PC-9 (cell line): Measurements from ENCODE around the gene CACNA1G. TPM values are rescaled to one million over a fixed set of nuclear protein-coding genes. Genes with fewer than 3 reads are reported as not detected.

Source experiments
- BruUV-seq: library from RNA; stranded (reverse); fragments of 400-500 nt; replicated peaks from 2 replicates; lab custom pipeline; 2021; lab: Mats Ljungman, UMichigan
- CTCF ChIA-PET: fragments of 300-600 bp; sonication (Branson Sonifier 250); formaldehyde crosslinking; loops from one replicate; lab custom pipeline; 2022; ENCODE audit warnings: antibody characterized with exemption; lab: Charles Lee
- POLR2A ChIA-PET: fragments of 300-600 bp; sonication (Branson Sonifier 250); formaldehyde crosslinking; loops from one replicate; lab custom pipeline; 2022; ENCODE audit warnings: antibody characterized with exemption; ENCODE audit not compliant: unreplicated experiment; lab: Charles Lee
- DNase-seq, 2 experiments: peaks; one replicate each; pipeline versions ENCODE4 v3.0.0 to v3.0.0-alpha.2; 2015 to 2022; ENCODE audit warnings: mixed read lengths in 1 of 2
- H2AFZ ChIP-seq: fragments of 200-600 bp; sonication (generic); 2 replicates; pipeline ENCODE4 v1.8.1; 2017; ENCODE audit warnings: antibody characterized with exemption
- H3F3A ChIP-seq: fragments of 200-600 bp; sonication (generic); 2 replicates; pipeline ENCODE4 v1.8.1; 2017; ENCODE audit warnings: antibody characterized with exemption, mild to moderate bottlenecking, low read depth; ENCODE audit not compliant: insufficient read depth
- H3K27ac ChIP-seq: fragments of 200-600 bp; sonication (generic); 2 replicates; pipeline ENCODE4 v1.6.1; 2016; ENCODE audit warnings: mixed run types
- H3K27me3 ChIP-seq: fragments of 200-600 bp; sonication (generic); 2 replicates; pipeline ENCODE4 v1.6.1; 2016; ENCODE audit warnings: low read depth, mixed run types; ENCODE audit not compliant: insufficient read depth
- H3K36me3 ChIP-seq: fragments of 200-600 bp; sonication (generic); 2 replicates; pipeline ENCODE4 v1.6.1; 2016; ENCODE audit warnings: low read depth, mixed run types
- H3K4me1 ChIP-seq: fragments of 200-600 bp; sonication (generic); replicated peaks from 2 replicates; pipeline ENCODE4 v1.6.1; 2016; ENCODE audit warnings: mixed run types; ENCODE audit not compliant: insufficient read depth
- H3K4me2 ChIP-seq: fragments of 200-600 bp; sonication (generic); 2 replicates; pipeline ENCODE4 v1.6.1; 2017; ENCODE audit warnings: mixed run types
- H3K4me3 ChIP-seq: fragments of 200-600 bp; sonication (generic); 2 replicates; pipeline ENCODE4 v1.6.1; 2016; ENCODE audit warnings: mixed run types
- H3K79me2 ChIP-seq: fragments of 200-600 bp; sonication (generic); 2 replicates; pipeline ENCODE4 v1.6.1; 2017; ENCODE audit warnings: low read depth, mixed run types
- H3K9me2 ChIP-seq: fragments of 200-600 bp; sonication (generic); 2 replicates; pipeline ENCODE4 v1.8.1; 2017; ENCODE audit warnings: mild to moderate bottlenecking; ENCODE audit not compliant: insufficient read depth
- H3K9me3 ChIP-seq: fragments of 200-600 bp; sonication (generic); 2 replicates; pipeline ENCODE4 v1.8.1; 2016; ENCODE audit warnings: low read depth; ENCODE audit not compliant: insufficient read depth
- H4K20me1 ChIP-seq: fragments of 200-600 bp; sonication (generic); 2 replicates; pipeline ENCODE4 v1.8.1; 2017; ENCODE audit not compliant: insufficient read depth
- CTCF ChIP-seq: fragments of 200-600 bp; sonication (generic); conservative IDR thresholded peaks from 2 replicates; pipeline ENCODE4 v1.6.1; 2017; ENCODE audit warnings: mixed run types, antibody characterized with exemption, mild to moderate bottlenecking, moderate library complexity
- EZH2 ChIP-seq: fragments of 200-600 bp; sonication (generic); IDR thresholded peaks from 2 replicates; pipeline ENCODE4 v1.8.0; 2017; ENCODE audit warnings: antibody characterized with exemption, low read depth
- intact Hi-C: fragments of 100-400 bp; cut with micrococcal nuclease; formaldehyde crosslinking; loops from one replicate; pipeline ENCODE4 v1.10.0; 2022; ENCODE audit not compliant: unreplicated experiment
- total RNA-seq: library from RNA; stranded (reverse); gene quantifications from 2 replicates; pipeline ENCODE4 v1.2.3, GENCODE V29; 2021

The CACNA1G gene
- total RNA-seq, 1 experiment from 2014 or later = 0.46 TPM

- Histone ChIP-seq H3K4me2 (no peak overlapping the region), H3K27ac (no peak overlapping the region), H3K4me1 (no peaks in the 10 kb centered on the region), H4K20me1 (no peaks in the 10 kb centered on the region), H3K9me2 (no peaks in the 10 kb centered on the region), H3K27me3 (peaks cover 12% of the 10 kb centered on the region; the same call in 1 of the 2 replicates), H3K79me2 (no peaks in the 10 kb centered on the region), H3K4me3 (no peak overlapping the region), H3F3A (no peaks in the 10 kb centered on the region; the same call in 1 of the 2 replicates), H3K9me3 (no peaks in the 10 kb centered on the region), H2AFZ (no peak overlapping the region), H3K36me3 (no peaks in the 10 kb centered on the region)
- POLR2A ChIA-PET = no interaction called here
- CTCF ChIA-PET = no interaction called here
- intact Hi-C loops = no loop called here
- DNase-seq = no peak
- no TSS peak for BruUV-seq
- TF ChIP-seq CTCF (no peak), EZH2 (no peak)
These were observed 58.4 kb downstream of the CACNA1G start for GRCh38 chr17:50618941-50619340.

DNA sequence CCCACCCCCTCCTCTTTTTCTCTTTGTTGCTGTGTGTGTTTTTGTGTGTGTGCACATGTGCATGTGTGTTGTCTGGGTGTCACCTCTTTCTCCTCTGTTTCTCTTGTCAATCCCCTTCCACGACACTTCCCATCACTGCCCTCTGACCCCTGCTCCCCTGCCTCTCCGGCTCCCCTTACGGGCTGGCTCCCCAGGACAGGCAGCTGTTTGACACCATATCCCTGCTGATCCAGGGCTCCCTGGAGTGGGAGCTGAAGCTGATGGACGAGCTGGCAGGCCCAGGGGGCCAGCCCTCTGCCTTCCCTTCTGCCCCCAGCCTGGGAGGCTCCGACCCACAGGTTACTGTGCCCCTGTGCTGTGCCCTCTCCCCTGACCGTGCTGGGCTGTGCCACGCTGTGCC is 59.0 kb downstream of the CACNA1G start:
- intact Hi-C loops = no loop called here
- Histone ChIP-seq H3K27ac (no peak overlapping the region), H3K4me1 (no peaks in the 10 kb centered on the region), H3K79me2 (no peaks in the 10 kb centered on the region), H4K20me1 (no peaks in the 10 kb centered on the region), H3F3A (no peaks in the 10 kb centered on the region; the same call in 1 of the 2 replicates), H3K9me3 (no peaks in the 10 kb centered on the region), H3K9me2 (no peaks in the 10 kb centered on the region), H3K36me3 (no peaks in the 10 kb centered on the region), H2AFZ (no peak overlapping the region), H3K4me3 (no peak overlapping the region), H3K27me3 (peaks cover 12% of the 10 kb centered on the region; the same call in 1 of the 2 replicates), H3K4me2 (no peak overlapping the region)
- no peak for TF ChIP-seq CTCF
- TF ChIP-seq EZH2 = no peak
- DNase-seq = no peak
- CTCF ChIA-PET = no interaction called here
- BruUV-seq = no TSS peak
- POLR2A ChIA-PET = no interaction called here

DNA sequence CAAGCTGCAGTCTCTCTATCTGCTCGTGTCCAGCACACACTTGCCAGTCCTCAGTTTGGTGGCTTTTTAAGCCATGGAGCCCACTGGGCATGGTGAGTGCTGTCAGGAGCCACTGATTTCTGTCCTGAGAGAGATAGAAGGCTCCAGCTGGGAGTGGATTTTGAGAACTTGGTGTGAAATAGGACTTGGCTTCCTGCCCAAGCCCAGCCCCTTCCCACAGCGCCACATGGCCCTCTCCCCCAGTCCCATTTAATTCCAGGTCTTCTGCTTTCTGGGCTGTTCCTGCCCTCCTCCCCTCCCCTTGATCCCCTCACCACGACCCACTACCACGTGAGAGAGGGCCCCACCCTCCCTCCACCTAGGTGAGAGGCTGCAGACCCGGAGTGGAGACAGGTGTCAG is 59.7 kb downstream of the CACNA1G start:
- ChIA-PET POLR2A (no interaction called here), CTCF (no interaction called here)
- Histone ChIP-seq H3K9me3 (no peaks in the 10 kb centered on the region), H3K4me3 (no peak overlapping the region), H3K79me2 (no peaks in the 10 kb centered on the region), H3K27ac (no peak overlapping the region), H3K4me2 (no peak overlapping the region), H3K36me3 (no peaks in the 10 kb centered on the region), H3K27me3 (peaks cover 12% of the 10 kb centered on the region; the same call in 1 of the 2 replicates), H2AFZ (no peak overlapping the region), H3K4me1 (no peaks in the 10 kb centered on the region), H3K9me2 (no peaks in the 10 kb centered on the region), H3F3A (no peaks in the 10 kb centered on the region; the same call in 1 of the 2 replicates), H4K20me1 (no peaks in the 10 kb centered on the region)
- DNase-seq = no peak
- TF ChIP-seq CTCF (no peak), EZH2 (no peak)
- no TSS peak for BruUV-seq
- intact Hi-C loops = no loop called here
